Measurements from ENCODE around the gene MCF2L2.

- TF ChIP-seq, protein P1, sequence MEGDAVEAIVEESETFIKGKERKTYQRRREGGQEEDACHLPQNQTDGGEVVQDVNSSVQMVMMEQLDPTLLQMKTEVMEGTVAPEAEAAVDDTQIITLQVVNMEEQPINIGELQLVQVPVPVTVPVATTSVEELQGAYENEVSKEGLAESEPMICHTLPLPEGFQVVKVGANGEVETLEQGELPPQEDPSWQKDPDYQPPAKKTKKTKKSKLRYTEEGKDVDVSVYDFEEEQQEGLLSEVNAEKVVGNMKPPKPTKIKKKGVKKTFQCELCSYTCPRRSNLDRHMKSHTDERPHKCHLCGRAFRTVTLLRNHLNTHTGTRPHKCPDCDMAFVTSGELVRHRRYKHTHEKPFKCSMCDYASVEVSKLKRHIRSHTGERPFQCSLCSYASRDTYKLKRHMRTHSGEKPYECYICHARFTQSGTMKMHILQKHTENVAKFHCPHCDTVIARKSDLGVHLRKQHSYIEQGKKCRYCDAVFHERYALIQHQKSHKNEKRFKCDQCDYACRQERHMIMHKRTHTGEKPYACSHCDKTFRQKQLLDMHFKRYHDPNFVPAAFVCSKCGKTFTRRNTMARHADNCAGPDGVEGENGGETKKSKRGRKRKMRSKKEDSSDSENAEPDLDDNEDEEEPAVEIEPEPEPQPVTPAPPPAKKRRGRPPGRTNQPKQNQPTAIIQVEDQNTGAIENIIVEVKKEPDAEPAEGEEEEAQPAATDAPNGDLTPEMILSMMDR (IDR thresholded peaks at IDR 0.05): no peak
- no peak for TF ChIP-seq EZH2 (IDR thresholded peaks at IDR 0.05; ENCODE audit: borderline replicate concordance, insufficient read depth, low read depth, low read length, poor library complexity, severe bottlenecking)
These were observed 226.3 kb downstream of the MCF2L2 start for GRCh38 chr3:183202004-183202722.

All from B cell (primary cell).